ENCODE data around the gene RPL38.
A peak's percentile ranks its signal among the peaks of the same experiment; 100 is the strongest.
"Not testable (repeated sequence)": the region's sequence is repeated elsewhere in the genome, so short reads cannot be mapped to it uniquely, and the experiment has no call there.

Gene RPL38

DNA sequence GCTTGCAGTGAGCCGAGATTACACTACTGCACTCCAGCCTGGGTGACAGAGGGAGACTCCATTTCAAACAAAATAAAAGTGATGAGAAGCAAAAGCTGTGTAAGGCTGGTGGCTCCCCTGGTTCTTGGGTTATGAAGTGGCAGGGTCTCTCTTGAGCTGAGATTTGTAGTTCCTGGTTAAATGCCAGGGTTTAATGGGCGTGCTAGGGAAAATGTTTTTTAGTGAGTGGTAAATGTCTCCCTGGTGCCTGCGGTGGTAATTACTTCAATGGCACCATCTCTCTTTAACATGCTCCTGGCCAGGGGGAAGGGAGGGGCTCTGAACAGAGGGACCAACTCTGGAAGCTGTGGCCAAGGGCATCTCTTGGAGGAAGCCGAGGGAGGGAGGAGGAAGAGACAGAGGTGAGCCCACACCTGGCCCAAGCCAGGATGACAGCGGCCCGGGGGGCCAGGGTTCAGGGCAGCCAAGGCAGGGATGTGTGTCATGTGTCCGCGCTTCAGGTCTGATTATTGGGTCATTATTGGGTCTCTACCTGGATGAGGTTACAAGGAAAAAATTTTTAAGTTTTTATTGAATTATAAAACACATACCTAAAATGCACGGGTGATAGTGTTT, 17.8 kb upstream of the RPL38 start:
- no peak for DNase-seq

GRCh38 chr17:74186498-74186897, 17.0 kb upstream of the RPL38 start:
- no peak for DNase-seq

DNA sequence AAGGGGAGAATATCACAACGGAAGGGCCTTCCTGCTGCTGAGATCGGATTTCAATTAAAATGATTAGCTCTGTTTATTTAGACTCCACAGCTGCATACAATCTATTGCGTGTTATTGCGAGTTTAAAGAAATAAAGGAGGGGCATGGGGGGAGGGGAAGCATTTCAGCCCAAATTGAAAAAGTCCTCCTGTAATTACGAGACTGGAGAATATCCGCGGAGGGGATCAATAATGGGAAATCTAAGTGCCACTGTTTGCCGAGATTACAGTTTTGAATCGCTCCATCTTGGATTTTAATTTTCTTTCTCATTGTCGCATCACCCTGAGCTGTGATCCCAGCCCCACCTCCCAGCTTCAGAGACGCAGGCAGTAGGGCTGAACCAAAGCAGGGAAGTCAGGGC, 15.7 kb upstream of the RPL38 start:
- DNase-seq: peak; percentile 40

- not testable (repeated sequence) for DNase-seq
These were observed 14.8 kb upstream of the RPL38 start for GRCh38 chr17:74188687-74189086.

DNA sequence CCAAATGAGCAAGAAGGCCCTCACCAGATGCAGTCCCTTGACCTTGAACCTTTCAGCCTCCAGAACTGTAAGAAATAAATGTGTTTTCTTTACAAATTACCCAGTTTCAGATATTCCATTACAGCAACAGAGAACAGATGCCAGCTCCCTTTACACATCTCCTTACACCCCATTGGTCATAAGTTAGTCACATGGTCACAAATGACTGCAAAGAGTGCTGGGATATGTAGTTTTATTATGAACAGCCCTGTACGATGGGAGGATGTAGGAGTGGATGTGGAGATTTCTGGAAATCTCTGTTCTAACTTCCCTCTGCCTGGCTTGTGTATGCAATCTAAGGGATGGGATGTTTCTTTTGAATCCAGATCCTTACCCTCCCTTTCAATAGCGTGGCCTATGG, 13.3 kb upstream of the RPL38 start:
- DNase-seq: peak; percentile 88

DNA sequence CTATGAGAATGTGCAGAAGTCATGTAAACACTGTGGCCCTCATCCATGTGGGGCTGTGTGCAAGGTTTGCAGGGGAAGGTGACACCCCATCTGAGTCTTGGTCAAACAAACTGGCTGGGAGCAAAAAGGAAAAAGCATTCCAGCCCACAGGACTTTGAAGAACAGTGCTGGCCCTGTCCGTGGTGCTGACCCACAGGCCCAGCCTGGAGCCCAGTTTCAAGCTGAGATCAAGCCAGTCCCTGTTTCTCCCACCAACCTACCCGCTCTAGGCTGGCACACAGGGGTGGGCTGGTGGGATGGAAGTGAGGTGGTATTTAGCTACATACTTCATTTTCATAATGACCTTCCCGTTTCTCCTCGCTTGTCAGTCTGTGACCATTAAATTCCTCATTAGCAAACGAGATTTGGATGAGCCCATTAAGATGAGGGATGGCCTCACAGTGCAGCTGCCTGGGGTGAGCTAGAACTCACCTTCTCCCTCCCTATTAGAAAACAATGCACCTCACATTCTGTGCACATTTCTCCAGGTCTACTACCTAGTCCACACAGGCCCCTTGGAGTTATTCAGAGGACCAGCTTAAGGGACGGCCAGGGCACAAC, 12.6 kb upstream of the RPL38 start:
- no peak for DNase-seq

DNA sequence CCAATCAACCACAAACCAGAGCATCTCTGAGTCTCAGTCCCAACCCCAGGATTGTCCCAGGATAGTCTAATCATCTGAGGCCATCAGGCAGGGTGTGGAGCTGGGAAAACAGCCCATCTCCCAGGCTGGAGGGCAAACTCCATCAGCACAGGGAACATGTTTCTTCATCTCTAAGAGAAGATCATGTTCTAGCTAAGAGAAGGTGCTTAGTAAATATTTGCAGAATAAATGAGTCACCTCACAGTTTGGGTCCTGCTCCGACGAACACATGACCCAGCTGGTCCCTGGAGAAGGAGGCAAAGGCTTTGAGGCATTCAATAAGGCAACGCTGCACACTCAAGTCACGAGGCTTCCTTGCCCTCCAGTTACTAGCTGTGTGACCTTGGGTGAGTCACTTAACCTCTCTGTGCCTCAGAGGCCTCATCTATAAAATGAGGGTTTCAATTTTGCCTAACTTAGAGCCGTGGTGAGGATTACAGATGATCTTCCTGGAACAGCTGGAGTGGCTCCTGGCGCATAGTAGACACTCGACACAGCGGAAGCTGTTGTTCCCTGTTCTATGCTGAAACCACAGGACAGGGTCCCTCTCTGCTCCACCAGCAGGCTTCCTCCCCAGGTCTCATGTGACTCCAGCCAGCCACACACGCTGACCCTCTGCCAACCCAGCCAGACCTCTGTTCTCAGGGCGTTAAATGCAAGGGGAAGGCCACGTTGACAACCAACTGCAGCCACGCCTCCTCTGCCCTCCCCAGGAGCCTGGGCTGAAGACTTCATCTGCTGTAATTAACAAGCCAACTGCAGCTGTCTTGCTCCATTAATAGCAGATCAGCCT, 10.3 kb upstream of the RPL38 start:
- peak; percentile 86 for DNase-seq

- no peak for DNase-seq
These were observed 8.8 kb upstream of the RPL38 start for GRCh38 chr17:74194682-74195081.

DNA sequence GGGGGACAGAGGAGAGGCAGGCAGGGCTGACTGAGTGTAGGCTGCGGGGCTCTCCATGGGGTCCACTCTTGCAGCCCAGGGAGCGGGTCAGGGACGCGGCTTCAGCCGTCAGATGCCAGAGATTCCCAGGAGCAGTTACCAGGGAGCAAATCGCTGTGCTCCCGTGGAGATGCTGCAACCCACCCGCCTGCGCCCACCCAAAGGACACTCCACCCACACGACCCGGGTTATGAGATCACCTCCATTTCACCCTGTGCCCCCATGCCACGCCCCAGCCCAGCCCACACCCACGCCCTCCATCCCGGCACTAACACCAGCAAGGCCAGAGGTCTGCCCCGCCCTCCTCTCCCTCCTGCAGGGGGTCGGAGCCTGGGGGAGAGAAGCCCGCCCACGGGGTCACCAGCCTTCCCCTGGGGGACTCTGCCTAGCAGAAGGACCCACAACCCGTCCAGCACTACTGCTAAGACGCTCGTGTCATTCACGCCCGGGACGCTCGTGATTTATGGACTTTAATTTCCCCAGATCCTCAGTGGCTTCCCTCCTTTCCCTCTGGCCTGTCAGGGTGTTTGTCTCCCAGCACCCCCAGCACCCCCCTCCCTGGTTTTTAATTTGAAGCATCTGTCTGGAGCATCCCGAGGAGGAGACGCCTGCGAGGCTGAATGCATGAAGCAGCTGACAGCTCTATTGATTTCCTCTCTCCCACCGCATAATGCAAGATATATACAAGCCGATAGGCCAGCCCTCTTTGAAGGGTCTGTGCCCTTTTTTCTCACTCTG, 6.7 kb upstream of the RPL38 start:
- DNase-seq: no peak

- DNase-seq: no peak
These were observed 5.7 kb upstream of the RPL38 start for GRCh38 chr17:74197801-74198200.

- no peak for DNase-seq
These were observed 4.8 kb upstream of the RPL38 start for GRCh38 chr17:74198694-74199093.

- peak; percentile 78 for DNase-seq
These were observed 4.0 kb upstream of the RPL38 start for GRCh38 chr17:74199306-74200092.

- no peak for DNase-seq
These were observed 3.4 kb upstream of the RPL38 start for GRCh38 chr17:74200112-74200511.

GRCh38 chr17:74201250-74201649, 2.2 kb upstream of the RPL38 start:
- DNase-seq: peak; percentile 77

DNA sequence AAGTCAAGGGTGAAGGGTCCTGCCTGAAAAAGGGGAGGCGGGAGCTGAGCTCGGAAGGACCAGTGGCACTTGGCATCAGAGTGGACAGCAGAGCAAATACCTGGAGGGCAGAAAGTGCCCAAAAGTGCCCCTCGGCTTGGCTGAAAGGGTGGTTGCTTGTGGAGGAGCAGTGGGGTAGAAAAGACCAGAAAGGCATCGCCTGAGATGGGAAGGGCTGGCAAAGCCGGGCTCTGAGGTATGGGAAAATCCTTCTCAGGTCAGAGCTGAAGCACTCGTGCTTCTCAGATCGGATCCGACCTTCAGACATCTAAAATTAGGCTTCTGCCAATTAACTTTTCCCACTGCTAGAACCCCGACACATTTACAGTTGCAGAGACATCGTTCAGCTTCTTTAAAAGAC, 1.5 kb upstream of the RPL38 start:
- DNase-seq: no peak

- no peak for DNase-seq
These were observed 540 bp upstream of the RPL38 start for GRCh38 chr17:74202938-74203337.

- DNase-seq: no peak
These were observed 996 bp downstream of the RPL38 start for GRCh38 chr17:74204474-74204873.

DNA sequence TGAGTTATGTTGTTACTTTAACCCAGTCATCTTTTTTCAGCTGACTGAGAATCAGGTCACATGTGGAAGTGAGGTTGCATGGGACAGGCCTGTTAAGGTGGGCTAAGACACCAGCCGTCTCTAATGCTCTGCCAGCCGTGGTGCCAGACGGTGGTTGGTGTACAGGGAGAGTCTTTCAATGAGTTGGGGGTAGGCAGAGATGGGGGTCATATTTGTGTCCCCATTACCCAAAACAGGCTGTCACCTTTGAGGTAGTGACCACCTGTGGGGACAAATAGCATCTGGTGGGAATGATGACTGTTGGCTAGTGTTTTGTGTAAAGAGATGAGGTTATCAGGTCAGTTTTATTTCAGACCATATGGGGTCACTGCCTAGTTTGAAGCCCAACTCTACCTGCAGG, 1.8 kb downstream of the RPL38 start:
- no peak for DNase-seq

GRCh38 chr17:74206332-74206818, 2.9 kb downstream of the RPL38 start:
- DNase-seq: no peak

DNA sequence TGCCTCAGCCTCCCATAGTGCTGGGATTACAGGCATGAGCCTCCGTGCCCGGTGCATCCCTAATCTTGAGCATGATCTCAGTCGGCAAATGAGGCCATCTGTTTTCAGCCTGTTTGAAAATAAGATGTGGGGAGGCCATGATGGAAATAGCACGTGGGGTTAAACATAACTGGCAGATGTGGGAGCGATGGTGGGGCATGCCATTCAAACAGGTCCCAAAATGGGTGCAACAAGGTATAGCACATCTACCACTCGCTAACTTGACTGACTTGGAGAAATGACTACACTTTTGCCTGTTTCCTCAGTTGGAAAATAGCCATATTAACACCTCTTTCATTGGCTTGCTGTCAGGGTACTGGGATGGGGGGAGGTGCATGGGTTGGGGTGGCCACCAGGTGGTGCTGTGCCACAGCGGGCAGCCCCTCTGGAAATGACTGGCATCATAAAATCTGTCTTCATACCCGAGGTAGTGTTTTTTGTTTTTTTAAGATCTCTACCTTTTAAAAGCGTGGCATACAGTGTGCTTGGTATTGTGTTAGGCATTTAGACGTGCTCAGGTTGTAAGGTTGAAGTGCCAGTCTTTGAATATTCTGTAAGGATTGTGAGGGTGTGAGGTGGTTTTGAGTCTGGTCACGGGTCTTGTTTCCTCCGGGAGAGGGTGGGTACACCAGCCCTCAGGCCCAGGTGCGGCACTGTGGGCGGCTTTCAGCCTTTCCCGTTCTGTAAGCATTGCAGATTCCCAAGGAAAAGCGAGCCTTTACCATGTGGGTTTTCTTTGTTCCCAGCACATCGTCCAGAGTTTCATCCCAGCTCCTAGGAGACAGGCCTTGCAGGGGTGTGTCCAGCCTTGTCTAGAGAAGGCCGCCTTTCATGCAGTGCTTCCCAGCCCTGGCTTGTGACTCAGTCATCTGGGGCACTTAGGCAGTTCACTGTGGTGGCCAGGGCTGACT, 7.0 kb downstream of the RPL38 start:
- peak; percentile 51 for DNase-seq

Data from NCI-H774 (cell line).